HG02678 (cell line): ENCODE data around the gene CCNI.
"Not testable (repeated sequence)": the region's sequence is repeated elsewhere in the genome, so short reads cannot be mapped to it uniquely, and the experiment has no call there.

Source experiments
- ATAC-seq: cut with Tn5 transposase; IDR thresholded peaks from one replicate; pipeline ENCODE4 v1.9.1; 2021; ENCODE audit warnings: mild to moderate bottlenecking, moderate library complexity; ENCODE audit not compliant: unreplicated experiment

Gene CCNI

GRCh38 chr4:77082886-77083608 is 7.3 kb upstream of the CCNI start:
- ATAC-seq: no peak

GRCh38 chr4:77080806-77081205 is 5.0 kb upstream of the CCNI start:
- ATAC-seq: not testable (repeated sequence)

- no peak for ATAC-seq
Observed at GRCh38 chr4:77079281-77079680, 3.5 kb upstream of the CCNI start.

DNA sequence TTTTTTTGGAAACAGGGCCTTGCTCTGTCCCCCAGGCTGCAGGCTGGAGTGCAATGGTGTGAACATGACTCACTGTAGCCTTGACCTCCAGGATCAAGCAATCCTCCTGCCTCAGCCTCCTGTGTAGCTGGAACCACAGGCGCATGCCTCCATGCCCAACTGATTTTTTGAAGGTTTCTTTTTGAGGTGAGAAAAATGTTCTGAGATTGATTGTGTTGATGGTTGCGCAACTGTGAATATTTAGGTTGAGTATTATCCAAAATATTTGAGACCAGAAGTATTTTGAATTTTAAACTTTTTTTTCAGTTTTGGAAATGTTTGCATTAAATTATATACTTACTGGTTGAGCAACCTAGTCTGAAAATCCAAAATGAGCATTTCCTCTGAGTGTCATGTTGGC is 2.6 kb upstream of the CCNI start:
- no peak for ATAC-seq

DNA sequence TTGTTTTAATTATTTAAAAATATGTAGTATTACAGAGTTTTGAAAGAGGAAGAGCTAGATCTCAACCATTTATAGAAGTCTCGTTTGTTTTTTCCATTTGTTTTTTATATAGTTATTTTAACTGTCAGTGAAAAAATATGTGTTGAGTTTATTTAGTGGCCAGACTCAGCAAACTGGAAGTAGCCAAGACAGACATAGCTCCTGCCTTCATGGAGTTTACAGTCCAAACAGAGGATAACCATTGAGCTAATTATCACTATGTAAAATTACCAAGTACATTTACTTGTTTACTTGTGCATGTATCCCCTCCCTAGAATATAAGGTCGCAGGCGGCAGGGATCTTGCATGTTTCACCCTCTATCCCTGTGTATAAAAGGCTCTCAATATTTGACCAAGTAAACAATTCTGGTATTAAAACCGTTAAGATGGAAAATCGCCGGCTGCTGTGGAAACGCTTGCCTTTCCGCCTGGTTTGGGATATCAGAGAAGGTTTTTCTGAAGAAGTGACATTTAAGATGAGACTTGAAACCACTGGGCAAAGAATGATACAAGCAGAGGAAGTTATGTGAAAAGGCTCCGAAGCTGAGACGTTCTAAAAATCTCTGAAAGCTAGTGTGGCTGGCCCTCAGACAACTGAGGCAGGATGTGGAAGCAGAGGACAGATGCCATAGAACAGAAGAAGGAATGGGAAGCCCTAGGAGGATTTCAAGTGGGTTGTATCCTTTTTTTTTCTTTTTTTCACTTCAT is 1.3 kb upstream of the CCNI start:
- ATAC-seq: no peak

- peak; percentile 55 for ATAC-seq
Observed at GRCh38 chr4:77074981-77075855, 571 bp downstream of the CCNI start.

DNA sequence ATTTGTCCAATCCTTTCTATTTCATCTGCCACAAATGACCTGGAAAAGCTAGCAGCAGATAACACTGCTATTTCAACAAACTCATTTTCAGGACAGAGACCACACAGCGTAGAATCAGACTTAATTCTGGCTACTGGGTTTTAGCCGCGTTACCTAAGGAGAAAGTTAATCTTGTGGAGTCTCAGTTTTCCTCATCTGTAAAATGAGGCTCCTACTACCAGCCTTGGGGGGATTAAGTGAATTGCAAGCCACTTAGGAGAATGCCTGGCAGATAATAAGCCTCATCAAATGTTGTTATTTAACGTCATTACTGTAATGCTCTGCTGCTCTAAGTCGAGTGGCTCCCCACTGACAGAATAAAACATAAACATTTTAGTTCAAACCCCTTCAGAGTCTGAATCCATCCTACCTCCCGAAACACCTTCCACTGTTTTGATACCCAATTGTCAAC is 1.4 kb downstream of the CCNI start:
- ATAC-seq: no peak

GRCh38 chr4:77073981-77074380 is 1.8 kb downstream of the CCNI start:
- ATAC-seq: no peak

DNA sequence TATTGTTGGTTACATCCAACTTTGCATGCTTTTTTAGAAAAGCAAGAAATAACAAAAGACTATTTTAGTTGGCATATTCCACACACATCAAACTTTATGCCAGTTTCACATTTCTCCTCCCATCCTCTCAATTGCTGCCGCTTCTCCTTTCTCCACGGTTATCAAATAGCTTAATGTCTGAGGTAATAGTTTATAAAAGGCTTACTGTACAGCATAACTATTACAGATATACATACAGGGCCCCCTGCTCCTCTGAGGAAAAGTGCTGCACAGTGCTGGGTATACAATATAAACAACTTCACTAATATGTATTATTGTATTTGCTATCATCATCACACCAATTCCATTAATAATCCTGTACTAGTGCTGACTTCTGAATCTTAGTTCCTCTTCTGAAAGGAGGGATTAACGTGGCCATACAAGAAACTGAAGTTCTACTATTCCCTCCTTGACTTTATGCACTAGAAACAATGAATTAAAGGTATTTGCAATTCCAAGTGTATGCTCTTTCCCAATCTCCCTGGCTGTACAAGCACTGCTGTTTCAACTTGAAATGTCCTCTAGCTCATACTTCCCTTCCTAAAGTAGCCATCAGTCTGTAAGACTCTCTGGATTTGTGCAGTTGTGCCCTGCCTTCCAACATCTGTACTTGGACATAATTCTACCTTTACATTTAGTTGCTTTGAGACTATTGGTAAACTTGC is 2.5 kb downstream of the CCNI start:
- no peak for ATAC-seq

DNA sequence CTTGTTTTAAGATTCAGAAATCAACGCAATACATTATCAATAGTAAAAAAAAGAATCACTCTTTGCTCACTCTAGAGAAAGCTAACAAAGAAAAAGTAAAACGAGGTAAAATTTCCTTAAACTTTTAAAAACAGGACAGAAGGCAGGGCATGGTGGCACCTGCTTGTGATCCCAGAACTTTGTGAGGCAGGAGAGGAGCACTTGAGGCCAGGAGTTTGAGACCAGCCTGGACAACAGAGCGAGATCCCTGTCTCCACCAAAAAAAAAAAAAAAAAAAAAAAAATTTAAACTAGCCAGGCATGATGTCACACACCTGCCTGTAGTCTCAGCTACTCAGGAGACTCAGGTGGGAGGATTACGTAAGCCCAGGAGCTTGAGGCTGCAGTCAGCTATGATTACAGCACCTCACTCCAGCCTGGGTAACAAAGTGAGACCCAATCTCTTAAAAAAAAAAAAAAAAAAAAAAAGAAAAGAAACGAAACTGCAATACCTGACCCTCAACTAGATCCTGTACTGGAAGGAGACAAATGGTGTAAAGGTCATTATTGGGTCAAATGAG is 3.5 kb downstream of the CCNI start:
- ATAC-seq: no peak

DNA sequence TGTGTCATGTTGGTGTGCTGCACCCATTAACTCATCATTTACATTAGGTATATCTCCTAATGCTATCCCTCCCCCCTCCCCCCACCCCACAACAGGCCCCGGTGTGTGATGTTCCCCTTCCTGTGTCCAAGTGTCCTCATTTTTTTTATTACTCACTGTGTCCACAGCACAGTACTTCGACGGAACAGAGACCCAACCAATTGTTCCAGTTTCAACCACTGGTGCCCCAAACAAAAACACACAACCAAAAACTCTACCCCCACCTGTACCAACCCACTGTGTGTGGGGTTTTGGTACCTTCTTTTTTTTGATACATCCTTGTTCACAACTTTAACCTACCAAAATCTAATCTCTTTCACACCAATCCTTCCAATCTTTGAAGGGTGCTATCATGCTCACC is 6.3 kb downstream of the CCNI start:
- ATAC-seq: peak; percentile 60

- ATAC-seq: no peak
Observed at GRCh38 chr4:77065382-77065781, 10.4 kb downstream of the CCNI start.

- ATAC-seq: no peak
Observed at GRCh38 chr4:77062856-77063255, 12.9 kb downstream of the CCNI start.

DNA sequence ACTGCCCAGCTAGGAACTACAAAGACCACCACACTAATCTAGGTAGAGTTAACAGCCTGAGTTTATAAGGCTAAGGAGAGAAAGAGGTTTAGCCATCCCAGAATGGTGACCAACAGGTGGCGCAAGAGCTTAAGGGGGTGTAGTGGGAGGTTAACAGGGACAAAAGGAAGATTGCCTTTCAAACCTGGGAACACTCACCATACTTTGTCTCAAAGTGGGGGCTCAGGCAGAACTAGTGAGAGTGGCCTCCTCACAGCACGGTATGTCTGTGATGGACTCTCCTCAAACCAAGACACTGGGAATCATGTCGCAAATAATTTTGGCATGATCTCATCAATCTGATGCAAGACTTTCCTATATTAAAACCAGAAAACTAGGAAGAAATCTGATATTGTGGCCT is 23.4 kb downstream of the CCNI start:
- ATAC-seq: no peak

DNA sequence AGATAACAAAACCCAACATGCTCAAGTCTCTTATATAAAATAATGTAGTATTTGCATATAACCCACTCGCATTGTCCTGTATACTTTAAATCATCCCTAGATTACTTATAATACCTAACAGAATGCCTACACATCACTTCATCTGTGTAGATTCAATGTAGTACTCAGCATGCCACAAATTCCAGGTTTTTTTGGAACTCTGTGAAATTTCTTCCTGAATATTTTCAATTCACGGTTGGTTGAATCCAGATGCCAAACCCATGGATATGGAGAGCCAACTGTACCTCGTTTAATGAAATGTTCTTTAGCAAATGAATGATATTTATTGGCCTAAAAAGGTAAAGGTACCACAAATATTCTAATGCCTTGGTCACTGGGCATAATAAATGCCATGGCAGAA is 24.8 kb downstream of the CCNI start:
- ATAC-seq: no peak

DNA sequence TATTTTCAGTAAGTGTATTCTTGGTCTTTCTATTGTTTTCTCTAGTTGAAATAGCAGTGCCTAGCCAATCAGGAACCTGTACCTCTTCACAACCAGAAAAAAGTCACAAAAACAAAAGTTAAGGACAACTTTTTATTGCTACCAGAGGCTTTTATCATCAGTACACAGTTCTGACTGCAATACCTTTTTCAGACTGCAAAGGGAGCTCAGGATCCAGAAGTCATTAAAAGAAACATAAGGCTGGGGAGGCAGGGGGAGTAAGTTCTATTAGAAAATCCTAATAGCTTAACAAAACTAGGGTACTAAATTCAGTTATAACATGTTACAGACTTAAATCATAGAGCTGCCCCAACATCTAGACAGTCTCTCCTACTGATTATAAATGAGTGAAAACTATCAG is 28.8 kb downstream of the CCNI start:
- ATAC-seq: no peak

- ATAC-seq: no peak
Observed at GRCh38 chr4:77045490-77045889, 30.3 kb downstream of the CCNI start.

DNA sequence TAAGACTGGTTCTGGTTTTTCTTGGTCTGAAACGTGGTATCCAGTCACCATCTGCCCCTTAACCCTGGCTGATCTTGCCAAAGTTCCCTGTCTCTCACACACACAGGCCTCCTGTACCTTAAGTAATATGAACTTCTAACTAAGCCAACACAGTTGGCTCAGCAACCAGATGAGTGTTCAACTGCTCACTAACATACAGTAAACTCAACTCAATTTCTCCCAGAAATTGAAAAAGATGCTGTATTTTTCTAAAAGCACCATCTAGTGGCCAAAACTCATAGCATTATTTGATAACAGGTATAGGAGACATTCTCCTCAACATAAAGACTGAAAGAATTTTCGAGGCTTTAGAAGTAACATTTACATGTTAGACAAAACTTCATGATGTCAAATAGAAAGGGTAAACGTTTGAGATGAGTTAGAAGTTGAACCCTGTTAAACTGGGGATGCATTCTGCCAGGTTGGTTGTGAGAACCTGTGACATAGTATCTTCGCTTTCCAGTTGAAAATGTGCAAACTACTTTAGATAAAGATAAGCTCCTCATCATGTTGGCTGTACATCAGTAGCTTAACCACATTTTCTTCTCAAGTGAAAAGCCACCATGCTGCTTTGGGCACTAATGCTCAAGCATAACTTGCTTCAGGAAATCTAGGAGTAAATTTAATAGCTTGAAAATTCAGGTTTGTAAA is 31.2 kb downstream of the CCNI start:
- ATAC-seq: no peak

DNA sequence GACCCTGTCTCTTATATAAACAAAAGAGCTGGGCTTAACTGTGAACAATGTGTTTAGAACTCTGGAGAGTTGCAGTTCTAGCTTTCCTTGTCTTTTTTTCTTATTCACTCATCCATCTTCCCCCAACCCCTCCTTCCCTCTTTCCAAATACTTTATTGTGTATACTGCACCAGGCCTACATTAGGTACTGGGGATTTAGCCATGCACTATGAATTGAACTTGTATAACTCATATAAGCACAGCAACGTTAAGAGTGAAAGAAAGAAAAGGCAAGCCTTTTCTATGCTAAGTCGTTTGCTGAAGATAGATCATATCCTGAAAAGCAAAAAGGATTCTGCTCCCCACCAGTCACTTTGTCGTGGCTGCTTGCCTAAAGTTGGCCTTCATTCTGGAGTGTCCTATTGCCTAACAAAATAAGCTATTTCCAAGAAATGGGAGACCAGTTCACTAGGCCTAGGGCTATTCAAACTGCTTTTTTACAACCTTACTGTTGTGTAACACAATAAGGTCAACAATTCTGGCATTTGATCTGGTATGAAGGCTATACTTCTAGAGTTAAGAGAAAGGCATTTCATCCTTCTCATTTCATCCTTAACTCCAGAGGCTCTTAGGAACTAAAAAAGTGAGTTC is 32.2 kb downstream of the CCNI start:
- ATAC-seq: no peak
